ENCODE measurements around the gene TXNDC11. TPM values are rescaled to one million over a fixed set of nuclear protein-coding genes. Genes with fewer than 3 reads are reported as not detected.

The TXNDC11 gene
- total RNA-seq, 2 experiments from 2014 or later = 21.7 to 24.4 TPM

GRCh38 chr16:11637320-11637719, 105.3 kb downstream of the TXNDC11 start:
- DNase-seq (no peak), ATAC-seq (no peak)
- intact Hi-C loops (cut with micrococcal nuclease) = no loop called here
- Mint-ChIP-seq H3K4me1 (ENCODE audit: low read depth) (peaks cover 20% of the 10 kb centered on the region), H3K4me3 (no peak overlapping the region), H3K36me3 (ENCODE audit: low read depth) (no peaks in the 10 kb centered on the region), H3K27ac (no peak overlapping the region), H3K27me3 (no peaks in the 10 kb centered on the region), H3K9me3 (no peaks in the 10 kb centered on the region)
- CTCF ChIA-PET = interaction anchor here (1.4 to 1.8 kb wide), 2 partner anchors 105 to 683 kb away, joined by 4 to 12 read pairs; no protein-coding TSS in a partner anchor
- TF ChIP-seq CTCF (IDR thresholded peaks at IDR 0.05) = no peak
- POLR2A ChIA-PET = no interaction called here

DNA sequence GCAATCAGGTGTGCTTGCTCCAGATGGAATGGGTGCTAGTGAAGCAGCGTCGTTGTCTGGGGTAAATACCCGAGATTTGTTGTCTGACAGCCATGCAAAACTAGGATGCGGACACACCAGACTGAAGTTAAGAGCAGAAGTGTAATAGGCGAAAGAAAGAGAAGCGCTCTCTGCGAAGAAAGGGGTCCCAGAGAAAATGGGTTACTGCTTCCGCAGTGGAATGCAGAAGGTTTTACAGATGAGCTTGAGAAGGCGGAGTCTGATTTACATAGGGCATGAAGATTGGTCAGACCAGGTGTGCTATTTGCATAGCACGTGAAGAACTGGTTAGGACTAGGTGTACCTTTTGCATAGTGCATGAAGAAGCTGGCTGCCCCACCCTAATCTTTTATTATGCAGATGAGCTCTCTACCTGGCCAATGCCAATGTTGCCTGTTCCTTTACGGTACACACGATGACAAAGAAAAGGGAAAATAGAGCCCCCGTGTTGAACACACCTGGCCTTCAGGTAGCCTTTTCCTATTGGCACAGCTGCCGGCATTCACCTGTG, 106.4 kb downstream of the TXNDC11 start:
- ChIA-PET CTCF (interaction anchor here (1.3 to 2.4 kb wide), 3 partner anchors 15 to 230 kb away, joined by 3 to 11 read pairs (median 5); no protein-coding TSS in a partner anchor), POLR2A (interaction anchor here (1.3 kb wide), 1 partner anchor 38 kb away, joined by 3 read pairs; no protein-coding TSS in a partner anchor)
- intact Hi-C loops (cut with micrococcal nuclease) = no loop called here
- H3K36me3 Mint-ChIP-seq (ENCODE audit: low read depth) = no peaks in the 10 kb centered on the region
- ATAC-seq = no peak
- TF ChIP-seq CTCF (IDR thresholded peaks at IDR 0.05) = no peak
- H3K27ac Mint-ChIP-seq = no peak overlapping the region
- no peaks in the 10 kb centered on the region for H3K27me3 Mint-ChIP-seq
- DNase-seq = no peak
- H3K4me3 Mint-ChIP-seq = no peak overlapping the region
- H3K9me3 Mint-ChIP-seq = no peaks in the 10 kb centered on the region
- H3K4me1 Mint-ChIP-seq (ENCODE audit: low read depth) = peaks cover 16% of the 10 kb centered on the region

DNA sequence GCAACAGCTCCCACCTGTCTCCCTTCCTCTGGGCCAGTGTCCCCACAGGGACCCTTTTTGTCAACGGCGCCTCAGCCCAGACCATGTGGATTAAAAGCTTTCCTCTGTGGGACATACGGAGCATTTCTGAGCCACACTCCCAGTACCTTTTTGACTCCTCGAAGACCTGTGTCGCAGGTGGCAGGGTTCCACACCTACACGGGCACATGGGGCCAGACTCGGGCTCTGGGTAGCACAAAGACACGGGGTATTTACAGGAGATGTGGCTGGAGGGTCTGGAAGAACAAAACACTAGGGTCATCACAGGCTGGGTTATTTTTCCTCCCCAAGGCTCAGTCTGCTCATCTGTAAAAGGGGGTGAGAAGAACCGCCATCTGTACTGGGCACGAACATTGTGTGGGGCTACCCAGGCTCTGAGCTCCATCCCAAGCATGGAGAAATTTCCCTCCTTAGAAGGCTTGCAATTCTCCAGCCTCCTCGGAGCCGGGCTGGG, 106.9 kb downstream of the TXNDC11 start:
- H3K27me3 Mint-ChIP-seq = no peaks in the 10 kb centered on the region
- no peak overlapping the region for H3K27ac Mint-ChIP-seq
- ATAC-seq (no peak), DNase-seq (no peak)
- no peaks in the 10 kb centered on the region for H3K9me3 Mint-ChIP-seq
- no peaks in the 10 kb centered on the region for H3K36me3 Mint-ChIP-seq (ENCODE audit: low read depth)
- no peak for TF ChIP-seq CTCF (IDR thresholded peaks at IDR 0.05)
- no peak overlapping the region for H3K4me3 Mint-ChIP-seq
- H3K4me1 Mint-ChIP-seq (ENCODE audit: low read depth) = peaks cover 13% of the 10 kb centered on the region
- CTCF ChIA-PET = interaction anchor here (1.3 to 2.4 kb wide), 3 partner anchors 16 to 229 kb away, joined by 3 to 11 read pairs (median 5); no protein-coding TSS in a partner anchor
- intact Hi-C loops (cut with micrococcal nuclease) = no loop called here
- POLR2A ChIA-PET = interaction anchor here (1.3 kb wide), 1 partner anchor 38 kb away, joined by 3 read pairs; no protein-coding TSS in a partner anchor

DNA sequence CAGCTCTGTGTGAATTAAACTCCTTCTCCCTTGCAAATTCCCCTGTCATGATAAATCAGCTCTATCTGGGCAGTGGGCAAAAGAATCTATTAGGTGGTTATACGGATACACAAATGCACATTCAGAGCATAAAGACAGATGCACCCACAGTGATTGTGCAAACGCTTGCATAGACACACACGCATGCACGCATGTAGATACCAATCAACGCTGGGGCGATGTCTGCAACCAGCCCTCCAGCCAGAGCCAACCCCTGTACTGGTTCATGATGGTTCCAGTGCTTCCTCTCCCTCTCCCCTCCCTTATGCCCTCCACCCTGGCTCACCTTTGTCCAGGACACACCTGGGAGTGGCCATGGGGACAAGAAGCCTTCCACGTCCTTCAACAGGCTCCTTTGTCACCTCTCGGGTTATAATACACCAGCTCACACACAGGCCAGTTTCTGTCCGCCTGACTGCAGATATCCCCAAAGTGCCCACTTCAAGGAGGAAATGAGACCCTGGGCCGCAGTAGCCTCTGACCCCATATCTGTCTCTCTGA, 107.5 kb downstream of the TXNDC11 start:
- POLR2A ChIA-PET = interaction anchor here (0.5 to 1.3 kb wide), 2 partner anchors 37 to 232 kb away, joined by 3 read pairs; no protein-coding TSS in a partner anchor
- Mint-ChIP-seq H3K27me3 (no peaks in the 10 kb centered on the region), H3K4me3 (no peak overlapping the region), H3K27ac (no peak overlapping the region), H3K9me3 (no peaks in the 10 kb centered on the region), H3K36me3 (ENCODE audit: low read depth) (no peaks in the 10 kb centered on the region), H3K4me1 (ENCODE audit: low read depth) (peaks cover 13% of the 10 kb centered on the region)
- intact Hi-C loops (cut with micrococcal nuclease) = no loop called here
- ATAC-seq (no peak), DNase-seq (no peak)
- CTCF ChIA-PET = interaction anchor here (2.0 to 2.4 kb wide), 2 partner anchors 103 to 228 kb away, joined by 5 to 11 read pairs; no protein-coding TSS in a partner anchor
- TF ChIP-seq CTCF (IDR thresholded peaks at IDR 0.05) = no peak

DNA sequence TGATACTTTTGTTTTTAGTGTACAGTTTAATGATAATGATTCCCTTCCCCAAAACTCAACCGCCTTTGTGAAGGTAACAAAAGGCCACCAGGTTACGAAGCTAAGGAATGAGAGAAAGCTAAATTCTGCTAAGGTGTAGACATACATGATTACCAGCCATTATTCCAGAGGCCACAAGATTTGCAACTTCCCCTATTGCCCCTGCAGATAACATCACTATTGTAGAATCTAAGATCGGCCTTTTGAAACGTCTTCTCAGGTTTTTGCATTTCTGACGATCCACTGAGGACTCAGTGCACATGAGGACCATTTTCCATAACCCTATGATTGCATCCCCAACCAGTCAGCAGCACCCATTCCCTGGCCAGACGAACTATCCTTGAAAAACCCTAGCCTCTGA, 108.3 kb downstream of the TXNDC11 start:
- no peaks in the 10 kb centered on the region for H3K36me3 Mint-ChIP-seq (ENCODE audit: low read depth)
- CTCF ChIA-PET = interaction anchor here (2.4 kb wide), 1 partner anchor 102 kb away, joined by 11 read pairs; no protein-coding TSS in a partner anchor
- TF ChIP-seq CTCF (IDR thresholded peaks at IDR 0.05) = no peak
- ATAC-seq (no peak), DNase-seq (no peak)
- H3K9me3 Mint-ChIP-seq = no peaks in the 10 kb centered on the region
- intact Hi-C loops (cut with micrococcal nuclease) = no loop called here
- H3K4me3 Mint-ChIP-seq = no peak overlapping the region
- H3K27ac Mint-ChIP-seq = no peak overlapping the region
- POLR2A ChIA-PET = interaction anchor here (0.5 kb wide), 1 partner anchor 233 kb away, joined by 3 read pairs; no protein-coding TSS in a partner anchor
- peaks cover 20% of the 10 kb centered on the region for H3K4me1 Mint-ChIP-seq (ENCODE audit: low read depth)
- no peaks in the 10 kb centered on the region for H3K27me3 Mint-ChIP-seq
